ENCODE results near the gene PGA5. TPM values are rescaled to one million over a fixed set of nuclear protein-coding genes. Genes with fewer than 3 reads are reported as not detected.
"Not testable (repeated sequence)": the region's sequence is repeated elsewhere in the genome, so short reads cannot be mapped to it uniquely, and the experiment has no call there.

Gene PGA5
- polyA plus RNA-seq, 1 experiment: 2.1 TPM

GRCh38 chr11:61211327-61211952, 29.5 kb upstream of the PGA5 start:
- H3K27me3 ChIP-seq (ENCODE audit: control insufficient read depth, insufficient read depth, low read length); CTCF ChIA-PET; H3K27ac ChIP-seq (ENCODE audit: low read depth, low read length); H3K4me3 ChIP-seq (ENCODE audit: low read depth, low read length); H3K9me3 ChIP-seq (ENCODE audit: control insufficient read depth, insufficient read depth, low read length); DNase-seq (ENCODE audit: low read depth, low spot score); POLR2A ChIA-PET: not testable (repeated sequence)

GRCh38 chr11:61212202-61212601, 28.8 kb upstream of the PGA5 start:
- CTCF ChIA-PET; H3K27me3 ChIP-seq (ENCODE audit: control insufficient read depth, insufficient read depth, low read length); POLR2A ChIA-PET; H3K4me3 ChIP-seq (ENCODE audit: low read depth, low read length); H3K27ac ChIP-seq (ENCODE audit: low read depth, low read length); DNase-seq (ENCODE audit: low read depth, low spot score); H3K9me3 ChIP-seq (ENCODE audit: control insufficient read depth, insufficient read depth, low read length): not testable (repeated sequence)

- H3K27me3 ChIP-seq (ENCODE audit: control insufficient read depth, insufficient read depth, low read length); H3K27ac ChIP-seq (ENCODE audit: low read depth, low read length); H3K9me3 ChIP-seq (ENCODE audit: control insufficient read depth, insufficient read depth, low read length); H3K4me3 ChIP-seq (ENCODE audit: low read depth, low read length); CTCF ChIA-PET; DNase-seq (ENCODE audit: low read depth, low spot score); POLR2A ChIA-PET: not testable (repeated sequence)
Observed at GRCh38 chr11:61213711-61214324, 27.2 kb upstream of the PGA5 start.

GRCh38 chr11:61218306-61218705, 22.7 kb upstream of the PGA5 start:
- H3K4me3 ChIP-seq (ENCODE audit: low read depth, low read length); H3K27me3 ChIP-seq (ENCODE audit: control insufficient read depth, insufficient read depth, low read length); H3K9me3 ChIP-seq (ENCODE audit: control insufficient read depth, insufficient read depth, low read length); DNase-seq (ENCODE audit: low read depth, low spot score); H3K27ac ChIP-seq (ENCODE audit: low read depth, low read length); POLR2A ChIA-PET; CTCF ChIA-PET: not testable (repeated sequence)

GRCh38 chr11:61219016-61219415, 22.0 kb upstream of the PGA5 start:
- DNase-seq (ENCODE audit: low read depth, low spot score); H3K27ac ChIP-seq (ENCODE audit: low read depth, low read length); H3K9me3 ChIP-seq (ENCODE audit: control insufficient read depth, insufficient read depth, low read length); CTCF ChIA-PET; H3K4me3 ChIP-seq (ENCODE audit: low read depth, low read length); POLR2A ChIA-PET; H3K27me3 ChIP-seq (ENCODE audit: control insufficient read depth, insufficient read depth, low read length): not testable (repeated sequence)

- CTCF ChIA-PET; POLR2A ChIA-PET; H3K27ac ChIP-seq (ENCODE audit: low read depth, low read length); H3K9me3 ChIP-seq (ENCODE audit: control insufficient read depth, insufficient read depth, low read length); H3K4me3 ChIP-seq (ENCODE audit: low read depth, low read length); DNase-seq (ENCODE audit: low read depth, low spot score); H3K27me3 ChIP-seq (ENCODE audit: control insufficient read depth, insufficient read depth, low read length): not testable (repeated sequence)
Observed at GRCh38 chr11:61222047-61222446, 18.9 kb upstream of the PGA5 start, which contains the start of gene PGA4. Gene PGA4, plus strand, starts transcription at chr11:61222347. Its CDS starts 54 bp downstream, at chr11:61222401.

- H3K9me3 ChIP-seq (ENCODE audit: control insufficient read depth, insufficient read depth, low read length); DNase-seq (ENCODE audit: low read depth, low spot score); H3K27ac ChIP-seq (ENCODE audit: low read depth, low read length); CTCF ChIA-PET; POLR2A ChIA-PET; H3K4me3 ChIP-seq (ENCODE audit: low read depth, low read length); H3K27me3 ChIP-seq (ENCODE audit: control insufficient read depth, insufficient read depth, low read length): not testable (repeated sequence)
Observed at GRCh38 chr11:61222692-61223091, 18.3 kb upstream of the PGA5 start.

GRCh38 chr11:61226457-61227137, 14.4 kb upstream of the PGA5 start:
- POLR2A ChIA-PET; DNase-seq (ENCODE audit: low read depth, low spot score); H3K9me3 ChIP-seq (ENCODE audit: control insufficient read depth, insufficient read depth, low read length); CTCF ChIA-PET; H3K27me3 ChIP-seq (ENCODE audit: control insufficient read depth, insufficient read depth, low read length); H3K27ac ChIP-seq (ENCODE audit: low read depth, low read length); H3K4me3 ChIP-seq (ENCODE audit: low read depth, low read length): not testable (repeated sequence)

- H3K27me3 ChIP-seq (ENCODE audit: control insufficient read depth, insufficient read depth, low read length); POLR2A ChIA-PET: not testable (repeated sequence)
Observed at GRCh38 chr11:61229458-61229857, 11.5 kb upstream of the PGA5 start.

GRCh38 chr11:61231033-61231432, 9.9 kb upstream of the PGA5 start:
- H3K27me3 ChIP-seq (ENCODE audit: control insufficient read depth, insufficient read depth, low read length); H3K9me3 ChIP-seq (ENCODE audit: control insufficient read depth, insufficient read depth, low read length); H3K4me3 ChIP-seq (ENCODE audit: low read depth, low read length); DNase-seq (ENCODE audit: low read depth, low spot score); CTCF ChIA-PET; H3K27ac ChIP-seq (ENCODE audit: low read depth, low read length); POLR2A ChIA-PET: not testable (repeated sequence)

More at GRCh38 chr11:61229458-61229857, 11.5 kb upstream of the PGA5 start:
- DNase-seq (ENCODE audit: low read depth, low spot score); CTCF ChIA-PET; H3K27ac ChIP-seq (ENCODE audit: low read depth, low read length); H3K9me3 ChIP-seq (ENCODE audit: control insufficient read depth, insufficient read depth, low read length); H3K4me3 ChIP-seq (ENCODE audit: low read depth, low read length): not testable (repeated sequence)

- CTCF ChIA-PET; H3K9me3 ChIP-seq (ENCODE audit: control insufficient read depth, insufficient read depth, low read length); H3K4me3 ChIP-seq (ENCODE audit: low read depth, low read length); POLR2A ChIA-PET; DNase-seq (ENCODE audit: low read depth, low spot score); H3K27ac ChIP-seq (ENCODE audit: low read depth, low read length); H3K27me3 ChIP-seq (ENCODE audit: control insufficient read depth, insufficient read depth, low read length): not testable (repeated sequence)
Observed at GRCh38 chr11:61231585-61231984, 9.4 kb upstream of the PGA5 start.

- H3K9me3 ChIP-seq (ENCODE audit: control insufficient read depth, insufficient read depth, low read length); H3K4me3 ChIP-seq (ENCODE audit: low read depth, low read length); POLR2A ChIA-PET; DNase-seq (ENCODE audit: low read depth, low spot score); H3K27me3 ChIP-seq (ENCODE audit: control insufficient read depth, insufficient read depth, low read length); CTCF ChIA-PET; H3K27ac ChIP-seq (ENCODE audit: low read depth, low read length): not testable (repeated sequence)
Observed at GRCh38 chr11:61232548-61233145, 8.3 kb upstream of the PGA5 start.
